NCI-H2107 (cell line): ENCODE data around the gene PPP3CA.

Experiments used
- DNase-seq: peaks from one replicate; lab custom pipeline; 2025; lab: John Stamatoyannopoulos, UW

Gene PPP3CA

GRCh38 chr4:101175896-101176676 is 171.2 kb downstream of the PPP3CA start:
- DNase-seq, result no peak

- DNase-seq, result no peak
Observed at GRCh38 chr4:101174679-101175345, 172.5 kb downstream of the PPP3CA start.

GRCh38 chr4:101172369-101172768 is 175.0 kb downstream of the PPP3CA start:
- DNase-seq, result no peak

GRCh38 chr4:101171747-101172146 is 175.6 kb downstream of the PPP3CA start:
- no peak for DNase-seq

GRCh38 chr4:101169044-101170014 is 178.0 kb downstream of the PPP3CA start:
- peak; percentile 22 for DNase-seq

- DNase-seq, result no peak
Observed at GRCh38 chr4:101163936-101164335, 183.4 kb downstream of the PPP3CA start.

GRCh38 chr4:101162990-101163380 is 184.3 kb downstream of the PPP3CA start:
- no peak for DNase-seq

GRCh38 chr4:101160792-101161592 is 186.3 kb downstream of the PPP3CA start:
- DNase-seq, result no peak

- DNase-seq, result no peak
Observed at GRCh38 chr4:101158507-101158906, 188.8 kb downstream of the PPP3CA start.

GRCh38 chr4:101158134-101158482 is 189.2 kb downstream of the PPP3CA start:
- DNase-seq, result no peak

- no peak for DNase-seq
Observed at GRCh38 chr4:101157415-101158133, 189.8 kb downstream of the PPP3CA start.

GRCh38 chr4:101156619-101157310 is 190.6 kb downstream of the PPP3CA start:
- DNase-seq, result no peak

- DNase-seq, result no peak
Observed at GRCh38 chr4:101155945-101156344, 191.4 kb downstream of the PPP3CA start.

- no peak for DNase-seq
Observed at GRCh38 chr4:101155368-101155767, 192.0 kb downstream of the PPP3CA start.

- DNase-seq, result no peak
Observed at GRCh38 chr4:101153653-101154052, 193.7 kb downstream of the PPP3CA start.

- DNase-seq, result no peak
Observed at GRCh38 chr4:101152521-101152920, 194.8 kb downstream of the PPP3CA start.

- no peak for DNase-seq
Observed at GRCh38 chr4:101148551-101148950, 198.8 kb downstream of the PPP3CA start.

GRCh38 chr4:101147283-101147682 is 200.0 kb downstream of the PPP3CA start:
- DNase-seq, result no peak

GRCh38 chr4:101145021-101145420 is 202.3 kb downstream of the PPP3CA start:
- no peak for DNase-seq

- DNase-seq, result no peak
Observed at GRCh38 chr4:101142259-101142658, 205.1 kb downstream of the PPP3CA start.
